ENCODE measurements around the gene KIAA0408. TPM values are rescaled to one million over a fixed set of nuclear protein-coding genes. Genes with fewer than 3 reads are reported as not detected.

KIAA0408 gene
- polyA plus RNA-seq, 1 donor from 2014 or later = 156 TPM

DNA sequence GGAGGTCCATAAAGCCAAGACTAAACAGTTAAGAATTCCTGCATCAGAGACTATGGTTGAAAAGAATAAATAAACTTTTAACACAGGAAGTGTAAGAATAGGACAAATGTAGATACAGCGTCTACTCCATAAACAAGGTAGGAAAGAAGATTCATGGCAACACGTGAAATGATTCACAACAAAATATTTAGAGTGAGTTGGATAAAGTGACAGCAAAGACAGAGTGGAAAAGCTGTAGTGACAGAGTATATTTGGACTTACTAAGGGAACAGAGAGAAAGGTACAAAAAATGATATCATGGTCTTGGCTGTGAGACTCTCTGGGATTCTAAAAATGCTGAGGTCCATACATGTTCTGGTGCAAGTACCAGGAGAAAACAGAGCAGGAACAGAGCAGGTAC, 21.9 kb upstream of the KIAA0408 start:
- TF ChIP-seq POLR2AphosphoS5 (IDR thresholded peaks at IDR 0.05) = no peak
- TF ChIP-seq, protein P1, sequence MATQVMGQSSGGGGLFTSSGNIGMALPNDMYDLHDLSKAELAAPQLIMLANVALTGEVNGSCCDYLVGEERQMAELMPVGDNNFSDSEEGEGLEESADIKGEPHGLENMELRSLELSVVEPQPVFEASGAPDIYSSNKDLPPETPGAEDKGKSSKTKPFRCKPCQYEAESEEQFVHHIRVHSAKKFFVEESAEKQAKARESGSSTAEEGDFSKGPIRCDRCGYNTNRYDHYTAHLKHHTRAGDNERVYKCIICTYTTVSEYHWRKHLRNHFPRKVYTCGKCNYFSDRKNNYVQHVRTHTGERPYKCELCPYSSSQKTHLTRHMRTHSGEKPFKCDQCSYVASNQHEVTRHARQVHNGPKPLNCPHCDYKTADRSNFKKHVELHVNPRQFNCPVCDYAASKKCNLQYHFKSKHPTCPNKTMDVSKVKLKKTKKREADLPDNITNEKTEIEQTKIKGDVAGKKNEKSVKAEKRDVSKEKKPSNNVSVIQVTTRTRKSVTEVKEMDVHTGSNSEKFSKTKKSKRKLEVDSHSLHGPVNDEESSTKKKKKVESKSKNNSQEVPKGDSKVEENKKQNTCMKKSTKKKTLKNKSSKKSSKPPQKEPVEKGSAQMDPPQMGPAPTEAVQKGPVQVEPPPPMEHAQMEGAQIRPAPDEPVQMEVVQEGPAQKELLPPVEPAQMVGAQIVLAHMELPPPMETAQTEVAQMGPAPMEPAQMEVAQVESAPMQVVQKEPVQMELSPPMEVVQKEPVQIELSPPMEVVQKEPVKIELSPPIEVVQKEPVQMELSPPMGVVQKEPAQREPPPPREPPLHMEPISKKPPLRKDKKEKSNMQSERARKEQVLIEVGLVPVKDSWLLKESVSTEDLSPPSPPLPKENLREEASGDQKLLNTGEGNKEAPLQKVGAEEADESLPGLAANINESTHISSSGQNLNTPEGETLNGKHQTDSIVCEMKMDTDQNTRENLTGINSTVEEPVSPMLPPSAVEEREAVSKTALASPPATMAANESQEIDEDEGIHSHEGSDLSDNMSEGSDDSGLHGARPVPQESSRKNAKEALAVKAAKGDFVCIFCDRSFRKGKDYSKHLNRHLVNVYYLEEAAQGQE (IDR thresholded peaks at IDR 0.05; ENCODE audit: borderline replicate concordance) = no peak
- TF ChIP-seq TAF1 (IDR thresholded peaks at IDR 0.05; ENCODE audit: low read depth) = no peak
- no peak for TF ChIP-seq SMC3 (conservative IDR thresholded peaks at IDR 0.05; ENCODE audit: poor library complexity)
- TF ChIP-seq EZH2 (IDR thresholded peaks at IDR 0.05; ENCODE audit: borderline replicate concordance, insufficient read depth, low read length, poor library complexity, severe bottlenecking) = no peak
- no peak for TF ChIP-seq RAD21 (conservative IDR thresholded peaks at IDR 0.05)
- TF ChIP-seq MXI1 (conservative IDR thresholded peaks at IDR 0.05; ENCODE audit: poor library complexity, severe bottlenecking) = no peak
- TF ChIP-seq EP300 (conservative IDR thresholded peaks at IDR 0.05; ENCODE audit: poor library complexity, severe bottlenecking) = no peak
- TF ChIP-seq, protein P2, sequence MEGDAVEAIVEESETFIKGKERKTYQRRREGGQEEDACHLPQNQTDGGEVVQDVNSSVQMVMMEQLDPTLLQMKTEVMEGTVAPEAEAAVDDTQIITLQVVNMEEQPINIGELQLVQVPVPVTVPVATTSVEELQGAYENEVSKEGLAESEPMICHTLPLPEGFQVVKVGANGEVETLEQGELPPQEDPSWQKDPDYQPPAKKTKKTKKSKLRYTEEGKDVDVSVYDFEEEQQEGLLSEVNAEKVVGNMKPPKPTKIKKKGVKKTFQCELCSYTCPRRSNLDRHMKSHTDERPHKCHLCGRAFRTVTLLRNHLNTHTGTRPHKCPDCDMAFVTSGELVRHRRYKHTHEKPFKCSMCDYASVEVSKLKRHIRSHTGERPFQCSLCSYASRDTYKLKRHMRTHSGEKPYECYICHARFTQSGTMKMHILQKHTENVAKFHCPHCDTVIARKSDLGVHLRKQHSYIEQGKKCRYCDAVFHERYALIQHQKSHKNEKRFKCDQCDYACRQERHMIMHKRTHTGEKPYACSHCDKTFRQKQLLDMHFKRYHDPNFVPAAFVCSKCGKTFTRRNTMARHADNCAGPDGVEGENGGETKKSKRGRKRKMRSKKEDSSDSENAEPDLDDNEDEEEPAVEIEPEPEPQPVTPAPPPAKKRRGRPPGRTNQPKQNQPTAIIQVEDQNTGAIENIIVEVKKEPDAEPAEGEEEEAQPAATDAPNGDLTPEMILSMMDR (IDR thresholded peaks at IDR 0.05; ENCODE audit: poor library complexity, severe bottlenecking) = no peak
- no peaks in the 10 kb centered on the region for H3K9me3 ChIP-seq (ENCODE audit: low read length)
- peaks cover 12% of the 10 kb centered on the region for H4K20me1 ChIP-seq (ENCODE audit: insufficient read depth)
- no peaks in the 10 kb centered on the region for H3K27me3 ChIP-seq (ENCODE audit: insufficient read depth, low read depth, low read length)
- no peaks in the 10 kb centered on the region for H3F3A ChIP-seq (ENCODE audit: insufficient read depth, low read length, poor library complexity, severe bottlenecking)
- H2AFZ ChIP-seq (ENCODE audit: low read depth, low read length) = no peak overlapping the region
- peaks cover 53% of the 10 kb centered on the region for H3K36me3 ChIP-seq (ENCODE audit: insufficient read depth, low read length)
- no peak overlapping the region for H3K9ac ChIP-seq (ENCODE audit: low read length)
- H3K27ac ChIP-seq (ENCODE audit: low read length) = no peak overlapping the region
- H3K4me3 ChIP-seq (ENCODE audit: low read length) = no peak overlapping the region
- no peaks in the 10 kb centered on the region for H3K9me2 ChIP-seq (ENCODE audit: insufficient read depth, low read length)
- peaks cover 20% of the 10 kb centered on the region for H3K79me2 ChIP-seq (replicated peaks; ENCODE audit: insufficient read depth, low read length)
- no peak overlapping the region for H3K4me2 ChIP-seq (ENCODE audit: low read length)

DNA sequence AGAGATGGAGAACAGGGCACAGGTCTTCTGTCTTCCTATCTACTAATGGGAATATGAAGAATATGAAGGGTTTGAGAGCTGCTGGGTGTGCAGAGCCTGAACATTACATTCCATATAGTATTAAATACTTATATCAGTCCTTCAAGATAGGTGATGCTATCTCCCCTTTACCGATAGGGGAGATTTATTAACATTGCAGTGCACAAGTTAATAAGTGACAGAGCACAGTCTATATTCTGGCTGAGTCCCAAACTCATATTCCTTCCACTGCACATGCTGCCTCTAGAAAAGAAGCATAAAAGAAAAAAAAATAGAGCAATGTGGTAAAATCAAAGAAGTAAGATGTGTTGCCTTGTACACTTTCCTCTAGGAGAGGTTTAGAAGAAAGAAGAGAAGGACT, 18.5 kb upstream of the KIAA0408 start:
- H3K36me3 ChIP-seq (ENCODE audit: insufficient read depth, low read length) = peaks cover 53% of the 10 kb centered on the region
- H3K9ac ChIP-seq (ENCODE audit: low read length) = no peak overlapping the region
- no peaks in the 10 kb centered on the region for H3K9me3 ChIP-seq (ENCODE audit: low read length)
- peaks cover 8% of the 10 kb centered on the region for H4K20me1 ChIP-seq (ENCODE audit: insufficient read depth)
- H3K27ac ChIP-seq (ENCODE audit: low read length) = no peak overlapping the region
- no peak overlapping the region for H3K4me3 ChIP-seq (ENCODE audit: low read length)
- H3K4me2 ChIP-seq (ENCODE audit: low read length) = no peak overlapping the region
- H3F3A ChIP-seq (ENCODE audit: insufficient read depth, low read length, poor library complexity, severe bottlenecking) = no peaks in the 10 kb centered on the region
- no peaks in the 10 kb centered on the region for H3K9me2 ChIP-seq (ENCODE audit: insufficient read depth, low read length)
- H2AFZ ChIP-seq (ENCODE audit: low read depth, low read length) = no peak overlapping the region
- peaks cover 27% of the 10 kb centered on the region for H3K79me2 ChIP-seq (replicated peaks; ENCODE audit: insufficient read depth, low read length)
- TF ChIP-seq POLR2AphosphoS5 (IDR thresholded peaks at IDR 0.05) = no peak
- TF ChIP-seq TAF1 (IDR thresholded peaks at IDR 0.05; ENCODE audit: low read depth) = no peak
- TF ChIP-seq SMC3 (conservative IDR thresholded peaks at IDR 0.05; ENCODE audit: poor library complexity) = no peak
- no peak for TF ChIP-seq EZH2 (IDR thresholded peaks at IDR 0.05; ENCODE audit: borderline replicate concordance, insufficient read depth, low read length, poor library complexity, severe bottlenecking)
- no peak for TF ChIP-seq EP300 (conservative IDR thresholded peaks at IDR 0.05; ENCODE audit: poor library complexity, severe bottlenecking)
- no peak for TF ChIP-seq MXI1 (conservative IDR thresholded peaks at IDR 0.05; ENCODE audit: poor library complexity, severe bottlenecking)
- TF ChIP-seq, protein P2 (IDR thresholded peaks at IDR 0.05; ENCODE audit: poor library complexity, severe bottlenecking) = no peak
- no peak for TF ChIP-seq RAD21 (conservative IDR thresholded peaks at IDR 0.05)
- TF ChIP-seq, protein P1 (IDR thresholded peaks at IDR 0.05; ENCODE audit: borderline replicate concordance) = no peak
- no peaks in the 10 kb centered on the region for H3K27me3 ChIP-seq (ENCODE audit: insufficient read depth, low read depth, low read length)
